ENCODE data around the gene TNRC18. TPM values are rescaled to one million over a fixed set of nuclear protein-coding genes. Genes with fewer than 3 reads are reported as not detected.
A peak's percentile ranks its signal among the peaks of the same experiment; 100 is the strongest.

TNRC18 gene
- total RNA-seq, 1 donor from 2014 or later: 104 TPM

DNA sequence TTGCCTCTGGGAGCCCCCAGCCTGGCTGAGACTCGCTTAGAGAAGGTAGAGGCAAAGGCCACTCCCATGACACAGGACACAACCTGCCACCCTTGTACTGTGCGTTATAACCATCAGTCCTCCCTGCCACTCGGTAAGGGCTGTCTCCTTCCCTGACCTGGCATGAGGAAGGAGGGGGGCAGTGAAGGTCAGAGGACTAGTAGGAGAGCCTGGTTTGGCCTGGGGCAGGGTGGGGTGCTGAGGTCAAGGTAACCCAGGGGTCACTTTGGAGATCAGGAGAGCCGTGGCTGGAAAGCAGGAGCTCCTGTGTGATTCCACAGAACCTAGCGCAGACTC is 6.9 kb upstream of the TNRC18 start:
- TF ChIP-seq, protein P1, sequence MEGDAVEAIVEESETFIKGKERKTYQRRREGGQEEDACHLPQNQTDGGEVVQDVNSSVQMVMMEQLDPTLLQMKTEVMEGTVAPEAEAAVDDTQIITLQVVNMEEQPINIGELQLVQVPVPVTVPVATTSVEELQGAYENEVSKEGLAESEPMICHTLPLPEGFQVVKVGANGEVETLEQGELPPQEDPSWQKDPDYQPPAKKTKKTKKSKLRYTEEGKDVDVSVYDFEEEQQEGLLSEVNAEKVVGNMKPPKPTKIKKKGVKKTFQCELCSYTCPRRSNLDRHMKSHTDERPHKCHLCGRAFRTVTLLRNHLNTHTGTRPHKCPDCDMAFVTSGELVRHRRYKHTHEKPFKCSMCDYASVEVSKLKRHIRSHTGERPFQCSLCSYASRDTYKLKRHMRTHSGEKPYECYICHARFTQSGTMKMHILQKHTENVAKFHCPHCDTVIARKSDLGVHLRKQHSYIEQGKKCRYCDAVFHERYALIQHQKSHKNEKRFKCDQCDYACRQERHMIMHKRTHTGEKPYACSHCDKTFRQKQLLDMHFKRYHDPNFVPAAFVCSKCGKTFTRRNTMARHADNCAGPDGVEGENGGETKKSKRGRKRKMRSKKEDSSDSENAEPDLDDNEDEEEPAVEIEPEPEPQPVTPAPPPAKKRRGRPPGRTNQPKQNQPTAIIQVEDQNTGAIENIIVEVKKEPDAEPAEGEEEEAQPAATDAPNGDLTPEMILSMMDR (IDR thresholded peaks at IDR 0.05): no peak
- H3K4me1 ChIP-seq: peaks cover 29% of the 10 kb centered on the region
- no peak for DNase-seq
- peak overlapping the region; percentile 99 for H3K27ac ChIP-seq
- H3K27me3 ChIP-seq (ENCODE audit: low read depth): no peaks in the 10 kb centered on the region
- intact Hi-C loops (cut with DNase I): no loop called here
- peak overlapping the region; percentile 96 for H3K4me3 ChIP-seq
- H3K9me3 ChIP-seq: peaks cover 4% of the 10 kb centered on the region
- ATAC-seq: no peak
- no peaks in the 10 kb centered on the region for H3K36me3 ChIP-seq

DNA sequence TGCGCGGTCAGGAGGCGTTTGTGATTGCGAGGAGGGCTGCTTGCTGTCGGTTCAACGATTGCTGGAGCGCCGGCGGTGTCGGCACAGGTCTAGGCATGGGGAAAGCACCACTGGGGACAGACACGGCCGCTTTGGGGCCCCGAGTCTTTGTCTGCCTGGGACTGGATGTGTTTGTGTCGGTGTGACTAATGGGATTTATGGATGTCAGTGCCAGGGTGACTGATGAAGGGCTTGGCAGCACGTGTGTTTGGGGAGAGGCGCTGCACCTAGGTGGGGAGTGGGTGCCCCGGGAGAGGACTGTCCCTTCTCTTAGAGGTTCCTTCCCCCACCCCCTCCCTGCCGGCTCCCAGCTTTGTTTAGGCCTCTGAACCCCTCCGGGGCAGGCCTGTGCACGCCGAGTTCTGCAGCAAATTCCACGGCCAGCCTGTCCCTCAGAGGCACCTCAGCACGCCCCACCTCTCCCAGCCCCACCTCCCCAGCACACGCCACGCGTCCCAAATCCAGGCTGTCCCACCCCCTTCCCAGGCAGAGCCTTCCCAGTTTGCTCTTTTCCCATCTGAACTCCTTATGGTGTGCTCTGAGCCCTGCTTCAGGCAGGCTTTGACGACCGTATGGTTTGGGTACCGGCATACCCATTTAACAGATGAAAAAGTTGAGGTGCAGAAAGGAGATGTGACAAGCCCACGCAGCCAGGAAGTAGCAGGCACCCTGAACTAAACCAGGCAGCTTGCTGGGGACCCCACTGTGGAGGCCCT is 6.4 kb upstream of the TNRC18 start:
- Histone ChIP-seq H3K27ac (peak overlapping the region; percentile 99), H3K4me1 (peaks cover 29% of the 10 kb centered on the region), H3K27me3 (ENCODE audit: low read depth) (no peaks in the 10 kb centered on the region), H3K4me3 (peak overlapping the region; percentile 96), H3K9me3 (peaks cover 4% of the 10 kb centered on the region), H3K36me3 (no peaks in the 10 kb centered on the region)
- ATAC-seq: peak in 1 of 2 donors; percentile 2
- DNase-seq: peak; percentile 64
- TF ChIP-seq, protein P1 (IDR thresholded peaks at IDR 0.05): no peak
- intact Hi-C loops (cut with DNase I): no loop called here

DNA sequence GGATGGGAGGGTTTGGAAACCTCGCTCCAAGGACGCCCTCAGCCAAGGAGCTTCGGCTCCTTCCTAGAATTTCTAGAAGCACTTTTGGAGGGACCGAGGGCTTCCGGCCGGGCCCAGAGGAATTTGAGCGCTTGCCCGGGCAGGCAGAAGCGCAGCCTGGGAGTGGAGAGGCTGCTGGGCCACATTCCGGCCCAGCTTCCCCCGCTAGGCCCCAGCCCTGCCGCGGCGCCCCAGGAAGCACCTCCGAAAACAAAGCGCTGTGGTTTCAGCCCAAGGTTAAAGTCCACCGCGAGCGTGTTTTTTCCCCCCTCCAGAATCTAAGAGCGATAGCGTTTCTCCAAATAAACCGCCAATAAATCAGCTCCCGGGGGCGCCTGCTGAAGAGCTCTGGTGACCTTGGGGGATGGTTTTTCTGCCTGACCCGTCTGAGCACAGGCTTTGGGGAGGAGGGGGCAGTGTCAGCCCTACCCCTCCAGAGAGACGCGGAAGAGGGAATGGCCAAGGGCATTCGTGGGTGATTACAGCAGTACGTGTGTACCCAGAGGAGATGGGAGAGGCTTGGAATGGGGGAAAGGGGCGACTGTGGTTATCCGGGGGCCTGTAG is 5.7 kb upstream of the TNRC18 start:
- H3K4me1 ChIP-seq: peaks cover 29% of the 10 kb centered on the region
- H3K36me3 ChIP-seq: no peaks in the 10 kb centered on the region
- DNase-seq (peak; percentile 77), ATAC-seq (peak; percentile 37 to 48)
- H3K27me3 ChIP-seq (ENCODE audit: low read depth): no peaks in the 10 kb centered on the region
- peak overlapping the region; percentile 99 for H3K27ac ChIP-seq
- intact Hi-C loops (cut with DNase I): no loop called here
- peaks cover 4% of the 10 kb centered on the region for H3K9me3 ChIP-seq
- peak overlapping the region; percentile 96 for H3K4me3 ChIP-seq
- TF ChIP-seq, protein P1 (IDR thresholded peaks at IDR 0.05): no peak

DNA sequence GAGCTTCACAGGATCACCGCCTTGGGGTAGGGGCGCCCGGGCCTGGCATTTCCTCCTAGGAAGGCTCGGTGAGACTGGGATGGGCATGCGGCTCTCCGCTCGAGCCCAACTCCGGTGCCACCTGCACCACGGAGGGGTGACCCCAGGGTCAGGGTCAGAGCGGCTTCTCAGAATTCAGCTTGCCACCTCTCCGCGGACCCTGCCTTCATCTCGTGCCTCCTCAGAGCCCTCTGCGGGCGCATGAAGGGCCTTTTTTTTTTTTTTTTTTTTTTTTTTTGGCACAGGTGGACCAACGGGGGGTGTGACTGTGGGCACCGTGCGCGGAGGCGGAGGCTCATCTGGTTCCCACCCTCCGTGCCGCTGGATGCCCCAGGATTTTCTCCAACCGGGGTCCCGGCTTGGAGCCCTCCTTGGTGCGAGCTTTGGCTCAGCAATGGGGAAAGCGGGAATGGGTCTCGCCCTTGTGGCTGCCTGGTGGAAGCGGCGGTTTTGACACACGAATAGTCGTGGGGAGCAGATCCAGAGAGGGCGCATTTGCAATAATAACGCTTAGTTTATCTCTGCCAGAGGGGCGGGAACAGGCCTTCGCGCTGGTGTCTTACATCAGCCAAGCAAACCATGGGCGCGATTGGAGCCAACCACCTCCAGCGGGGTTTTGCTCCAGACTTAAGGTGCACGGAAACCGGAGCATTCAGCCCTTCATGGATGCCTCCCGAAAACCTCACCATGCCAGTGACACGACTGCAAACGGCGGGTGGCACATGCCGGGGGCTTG is 5.0 kb upstream of the TNRC18 start:
- peak; percentile 0 to 3 for ATAC-seq
- H3K36me3 ChIP-seq: no peaks in the 10 kb centered on the region
- intact Hi-C loops (cut with DNase I): no loop called here
- TF ChIP-seq, protein P1 (IDR thresholded peaks at IDR 0.05): peak; percentile 19
- peak; percentile 72 for DNase-seq
- H3K27ac ChIP-seq: peak overlapping the region; percentile 99
- peaks cover 4% of the 10 kb centered on the region for H3K9me3 ChIP-seq
- H3K4me3 ChIP-seq: peak overlapping the region; percentile 96
- no peaks in the 10 kb centered on the region for H3K27me3 ChIP-seq (ENCODE audit: low read depth)
- H3K4me1 ChIP-seq: peaks cover 29% of the 10 kb centered on the region

DNA sequence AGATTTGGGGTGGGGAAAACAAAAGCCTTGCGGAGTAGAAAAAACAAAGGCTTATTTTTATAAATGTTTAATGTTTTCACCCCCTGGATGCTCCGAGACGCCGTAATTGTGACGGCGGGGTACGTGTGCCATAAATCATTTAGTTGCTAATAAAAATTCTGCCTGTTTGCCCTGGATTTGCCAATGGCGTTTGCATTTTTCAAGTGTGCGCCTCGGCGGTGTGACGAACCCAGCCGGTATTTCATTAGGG is 2.5 kb upstream of the TNRC18 start:
- TF ChIP-seq, protein P1 (IDR thresholded peaks at IDR 0.05): no peak
- Histone ChIP-seq H3K4me3 (peak overlapping the region; percentile 96), H3K36me3 (no peaks in the 10 kb centered on the region), H3K4me1 (peaks cover 29% of the 10 kb centered on the region), H3K27ac (peak overlapping the region; percentile 99), H3K9me3 (no peaks in the 10 kb centered on the region), H3K27me3 (ENCODE audit: low read depth) (no peaks in the 10 kb centered on the region)
- intact Hi-C loops (cut with DNase I): no loop called here
- DNase-seq (no peak), ATAC-seq (no peak)
